ENCODE data around the gene ADAMTSL1.

ADAMTSL1 gene

GRCh38 chr9:18504707-18505106, 30.8 kb downstream of the ADAMTSL1 start:
- no peak for DNase-seq

GRCh38 chr9:18507151-18507550, 33.2 kb downstream of the ADAMTSL1 start:
- no peak for DNase-seq

- no peak for DNase-seq
Observed at GRCh38 chr9:18516514-18516913, 42.6 kb downstream of the ADAMTSL1 start.

- no peak for DNase-seq
Observed at GRCh38 chr9:18516965-18517364, 43.0 kb downstream of the ADAMTSL1 start.

GRCh38 chr9:18520416-18521047, 46.6 kb downstream of the ADAMTSL1 start:
- DNase-seq = no peak

GRCh38 chr9:18526685-18527084, 52.7 kb downstream of the ADAMTSL1 start:
- no peak for DNase-seq

GRCh38 chr9:18531136-18532065, 57.4 kb downstream of the ADAMTSL1 start:
- DNase-seq = no peak

GRCh38 chr9:18534611-18535010, 60.7 kb downstream of the ADAMTSL1 start:
- no peak for DNase-seq

- no peak for DNase-seq
Observed at GRCh38 chr9:18536554-18536953, 62.6 kb downstream of the ADAMTSL1 start.

GRCh38 chr9:18539203-18539693, 65.3 kb downstream of the ADAMTSL1 start:
- DNase-seq = no peak

GRCh38 chr9:18542837-18543405, 69.0 kb downstream of the ADAMTSL1 start:
- no peak for DNase-seq

- no peak for DNase-seq
Observed at GRCh38 chr9:18543406-18544192, 69.6 kb downstream of the ADAMTSL1 start.

- no peak for DNase-seq
Observed at GRCh38 chr9:18544456-18544855, 70.5 kb downstream of the ADAMTSL1 start.

- DNase-seq = no peak
Observed at GRCh38 chr9:18545636-18546360, 71.8 kb downstream of the ADAMTSL1 start.

- no peak for DNase-seq
Observed at GRCh38 chr9:18548456-18548855, 74.5 kb downstream of the ADAMTSL1 start.

- DNase-seq = no peak
Observed at GRCh38 chr9:18549772-18550171, 75.8 kb downstream of the ADAMTSL1 start.

- DNase-seq = no peak
Observed at GRCh38 chr9:18550286-18550685, 76.3 kb downstream of the ADAMTSL1 start.

GRCh38 chr9:18554244-18554643, 80.3 kb downstream of the ADAMTSL1 start:
- no peak for DNase-seq

- DNase-seq = no peak
Observed at GRCh38 chr9:18555105-18555883, 81.3 kb downstream of the ADAMTSL1 start.

GRCh38 chr9:18564018-18564880, 90.3 kb downstream of the ADAMTSL1 start:
- no peak for DNase-seq
